HUES48 (cell line): ENCODE results near the gene NCSTN.
A peak's percentile ranks its signal among the peaks of the same experiment; 100 is the strongest.

ENCODE experiments used
- H3K27ac ChIP-seq: one replicate; pipeline ENCODE4 v1.7.0; 2013; ENCODE audit warnings: low read depth, low read length, inconsistent platforms
- H3K27me3 ChIP-seq: 2 replicates; pipeline ENCODE4 v1.6.1; 2013; ENCODE audit warnings: mild to moderate bottlenecking, low read length; ENCODE audit not compliant: control insufficient read depth, insufficient read depth
- H3K36me3 ChIP-seq: 2 replicates; pipeline ENCODE4 v1.6.1; 2013; ENCODE audit warnings: low read length; ENCODE audit not compliant: control insufficient read depth, insufficient read depth
- H3K4me1 ChIP-seq: 2 replicates; pipeline ENCODE4 v1.6.1; 2013; ENCODE audit warnings: mild to moderate bottlenecking, low read length; ENCODE audit not compliant: control insufficient read depth, insufficient read depth
- H3K4me3 ChIP-seq: 2 replicates; pipeline ENCODE4 v1.5.1; 2013; ENCODE audit warnings: mild to moderate bottlenecking, low read depth, low read length
- H3K9ac ChIP-seq: 2 replicates; pipeline ENCODE4 v1.6.1; 2013; ENCODE audit warnings: mild to moderate bottlenecking, low read depth, low read length, moderate library complexity
- H3K9me3 ChIP-seq: 2 replicates; pipeline ENCODE4 v1.6.1; 2013; ENCODE audit warnings: low read length; ENCODE audit not compliant: control insufficient read depth, insufficient read depth

The NCSTN gene

DNA sequence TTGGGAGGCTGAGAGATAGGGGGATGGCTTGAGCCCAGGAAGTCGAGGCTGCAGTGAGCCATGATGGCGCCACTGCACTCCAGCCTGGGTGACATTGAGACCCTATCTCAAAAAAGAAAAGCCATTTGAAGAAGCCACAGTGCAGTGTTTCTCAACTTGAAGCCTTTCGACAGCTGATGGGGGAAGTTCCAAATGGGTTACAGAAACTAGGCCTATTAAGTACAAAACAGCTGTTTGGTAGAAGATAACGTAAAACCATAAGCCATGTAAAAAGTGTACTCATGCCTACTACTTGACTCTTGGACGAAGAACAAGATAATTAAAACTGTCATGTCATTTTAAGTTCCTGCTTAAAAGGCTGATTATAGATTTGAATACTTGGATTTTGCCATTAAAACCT lies 16.8 kb upstream of the NCSTN start:
- H3K27me3 ChIP-seq = no peaks in the 10 kb centered on the region
- no peaks in the 10 kb centered on the region for H3K4me1 ChIP-seq
- no peaks in the 10 kb centered on the region for H3K9me3 ChIP-seq
- peaks cover 94% of the 10 kb centered on the region for H3K36me3 ChIP-seq
- H3K27ac ChIP-seq = no peak overlapping the region
- no peak overlapping the region for H3K9ac ChIP-seq
- H3K4me3 ChIP-seq = no peak overlapping the region

DNA sequence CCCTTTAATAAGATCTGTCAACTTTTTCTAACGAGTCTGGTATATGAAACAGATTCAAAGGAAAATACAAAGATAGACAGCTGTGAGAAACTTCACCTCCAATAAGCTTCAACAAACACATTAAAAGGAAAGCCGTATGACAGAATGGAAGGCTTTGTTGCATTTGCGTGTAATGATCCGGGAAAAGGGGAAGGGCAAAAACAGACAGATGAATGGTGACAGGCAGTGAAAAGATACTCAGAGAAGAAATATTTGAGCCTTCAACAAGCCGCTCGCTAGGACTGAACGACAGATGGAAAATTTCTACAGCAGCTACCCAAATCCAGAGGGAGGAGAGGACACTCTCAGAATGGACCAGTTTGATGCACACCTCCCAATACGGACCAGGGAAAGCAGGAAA lies 15.0 kb upstream of the NCSTN start:
- Histone ChIP-seq H3K9me3 (no peaks in the 10 kb centered on the region), H3K4me1 (no peaks in the 10 kb centered on the region), H3K4me3 (no peak overlapping the region), H3K36me3 (peaks cover 95% of the 10 kb centered on the region), H3K27ac (no peak overlapping the region), H3K9ac (no peak overlapping the region), H3K27me3 (no peaks in the 10 kb centered on the region)

DNA sequence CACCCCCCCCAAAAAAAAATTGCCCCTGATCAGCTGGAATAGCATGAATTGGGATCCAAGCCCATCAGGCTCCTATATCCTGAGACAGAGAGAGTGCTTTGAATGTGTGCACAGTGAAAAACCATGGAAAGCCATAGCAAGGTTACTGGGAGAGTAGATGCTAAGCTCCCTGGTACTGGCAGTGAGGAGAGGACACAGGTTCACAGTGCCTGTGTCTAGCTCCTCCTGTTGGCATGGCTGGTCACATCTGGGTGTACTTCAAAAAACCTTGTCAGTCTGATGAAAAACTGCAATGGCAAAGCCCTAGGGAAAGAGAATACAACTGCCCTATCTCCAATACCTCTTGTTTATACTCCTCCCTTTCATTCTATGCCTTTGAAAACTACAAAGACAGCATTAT lies 13.1 kb upstream of the NCSTN start:
- H3K36me3 ChIP-seq = peaks cover 97% of the 10 kb centered on the region

DNA sequence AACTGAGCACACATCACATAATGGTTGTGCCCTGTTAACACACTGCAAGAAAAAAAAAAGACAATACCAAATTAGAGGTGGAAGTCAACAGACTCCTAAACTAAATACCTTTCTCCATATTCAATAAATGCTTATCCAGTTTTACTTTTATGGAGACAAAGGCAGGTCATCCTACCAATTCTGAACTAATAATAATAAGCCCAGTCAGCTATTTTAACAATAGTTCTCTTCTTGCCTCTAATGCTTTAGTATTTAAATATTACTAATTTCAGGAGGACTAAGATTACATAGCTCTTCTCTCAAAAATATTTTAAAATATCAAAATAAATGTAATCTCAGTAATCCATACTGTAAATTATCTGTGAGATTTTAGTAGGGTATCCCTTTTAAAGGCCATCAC lies 10.7 kb upstream of the NCSTN start:
- Histone ChIP-seq H3K27ac (no peak overlapping the region), H3K4me3 (no peak overlapping the region), H3K9me3 (no peaks in the 10 kb centered on the region), H3K27me3 (no peaks in the 10 kb centered on the region), H3K4me1 (no peaks in the 10 kb centered on the region), H3K9ac (no peak overlapping the region), H3K36me3 (peaks cover 91% of the 10 kb centered on the region)

More for the DNA sequence above, 13.1 kb upstream of the NCSTN start:
- Histone ChIP-seq H3K9me3 (no peaks in the 10 kb centered on the region), H3K27me3 (no peaks in the 10 kb centered on the region), H3K4me1 (no peaks in the 10 kb centered on the region), H3K27ac (no peak overlapping the region), H3K9ac (no peak overlapping the region), H3K4me3 (no peak overlapping the region)

DNA sequence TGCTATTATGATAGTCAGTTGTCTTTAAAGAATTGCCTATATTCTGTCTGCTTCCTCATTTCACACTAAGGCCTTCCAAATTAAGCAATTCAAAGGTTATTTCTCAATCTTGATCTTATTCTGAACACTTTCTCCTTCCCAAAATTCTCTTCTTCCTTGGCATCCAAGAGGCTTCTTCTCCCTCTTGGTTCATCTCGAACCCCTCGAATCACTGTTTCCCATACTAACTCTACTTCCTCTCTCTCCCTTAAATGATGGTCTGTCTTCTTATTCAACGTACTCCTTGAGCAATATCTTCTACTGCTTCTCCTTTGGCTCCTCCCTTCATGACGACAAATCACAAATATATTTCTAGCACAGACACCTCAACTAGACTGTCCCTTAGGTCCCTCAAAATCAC lies 4.6 kb upstream of the NCSTN start:
- Histone ChIP-seq H3K4me3 (no peak overlapping the region), H3K27ac (no peak overlapping the region), H3K9ac (no peak overlapping the region), H3K4me1 (peaks cover 10% of the 10 kb centered on the region; the same call in 1 of the 2 replicates), H3K27me3 (no peaks in the 10 kb centered on the region), H3K36me3 (peaks cover 60% of the 10 kb centered on the region), H3K9me3 (no peaks in the 10 kb centered on the region)

DNA sequence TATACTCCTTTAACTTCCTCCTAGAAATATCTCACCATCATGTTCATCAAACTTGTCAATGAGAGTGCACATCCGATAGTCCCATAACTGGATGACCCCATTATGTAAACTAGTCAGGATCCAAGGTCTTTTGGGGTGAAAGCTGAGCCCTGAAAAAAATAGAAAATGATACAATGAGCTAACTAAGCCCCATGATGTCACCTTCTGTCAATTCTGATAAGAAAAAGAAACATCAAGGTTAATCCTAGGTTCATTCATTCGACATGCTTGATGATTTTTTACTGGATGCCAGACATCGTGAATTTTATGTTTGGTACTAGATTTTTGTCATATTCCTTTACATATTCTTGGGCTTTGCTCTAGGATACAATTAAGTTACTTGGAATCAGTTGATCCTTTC lies 3.0 kb upstream of the NCSTN start:
- Histone ChIP-seq H3K4me1 (peaks cover 10% of the 10 kb centered on the region; the same call in 1 of the 2 replicates), H3K27ac (peak overlapping the region; percentile 67), H3K36me3 (peaks cover 51% of the 10 kb centered on the region), H3K27me3 (no peaks in the 10 kb centered on the region), H3K4me3 (no peak overlapping the region), H3K9ac (no peak overlapping the region), H3K9me3 (no peaks in the 10 kb centered on the region)

DNA sequence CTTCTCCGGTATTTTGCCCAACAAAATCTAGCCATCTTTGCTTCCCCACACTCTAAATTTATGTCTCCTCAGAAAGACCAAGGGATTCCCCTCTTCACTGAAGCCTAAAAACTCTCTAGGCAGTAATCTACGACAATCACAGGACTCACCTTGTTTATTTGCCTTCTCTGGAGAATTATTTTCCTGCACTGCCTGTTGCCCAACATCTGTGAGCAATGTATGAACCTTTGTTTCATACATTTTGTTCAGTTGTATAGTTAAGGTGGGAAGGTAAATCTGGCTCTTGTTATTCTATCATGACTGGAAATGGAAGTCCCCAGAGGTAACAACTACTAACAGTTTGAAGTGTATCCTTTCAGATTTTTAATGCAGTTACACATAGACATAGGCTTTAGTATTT lies 2.3 kb upstream of the NCSTN start:
- Histone ChIP-seq H3K36me3 (peaks cover 52% of the 10 kb centered on the region), H3K4me3 (peak overlapping the region; percentile 14; the same call in 1 of the 2 replicates)

DNA sequence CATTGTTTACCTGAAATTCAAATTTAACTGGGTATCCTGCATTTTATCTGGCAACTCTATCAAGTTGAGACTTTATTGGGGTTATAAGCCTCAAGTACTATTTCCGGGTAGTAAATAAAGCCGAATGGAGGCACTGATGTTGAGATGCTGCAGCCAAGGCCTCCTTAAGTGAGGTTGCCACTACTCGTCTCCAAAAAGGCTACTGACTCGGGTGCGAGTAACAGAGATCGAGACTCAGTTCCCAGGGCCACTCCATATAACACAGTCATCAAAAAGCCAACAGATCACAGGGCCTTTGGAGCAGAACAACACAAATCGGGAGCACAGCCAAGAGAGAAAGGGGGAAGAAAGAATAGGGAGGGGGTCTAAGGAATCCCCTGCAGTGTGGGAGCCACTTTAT lies 657 bp upstream of the NCSTN start:
- Histone ChIP-seq H3K4me3 (peak overlapping the region; percentile 94), H3K9me3 (no peaks in the 10 kb centered on the region), H3K36me3 (peaks cover 55% of the 10 kb centered on the region), H3K9ac (peak overlapping the region; percentile 85), H3K4me1 (peaks cover 10% of the 10 kb centered on the region; the same call in 1 of the 2 replicates), H3K27ac (peak overlapping the region; percentile 68), H3K27me3 (no peaks in the 10 kb centered on the region)

More for the DNA sequence above, 2.3 kb upstream of the NCSTN start:
- Histone ChIP-seq H3K4me1 (peaks cover 10% of the 10 kb centered on the region; the same call in 1 of the 2 replicates), H3K27me3 (no peaks in the 10 kb centered on the region), H3K9me3 (no peaks in the 10 kb centered on the region), H3K27ac (peak overlapping the region; percentile 67), H3K9ac (no peak overlapping the region)

DNA sequence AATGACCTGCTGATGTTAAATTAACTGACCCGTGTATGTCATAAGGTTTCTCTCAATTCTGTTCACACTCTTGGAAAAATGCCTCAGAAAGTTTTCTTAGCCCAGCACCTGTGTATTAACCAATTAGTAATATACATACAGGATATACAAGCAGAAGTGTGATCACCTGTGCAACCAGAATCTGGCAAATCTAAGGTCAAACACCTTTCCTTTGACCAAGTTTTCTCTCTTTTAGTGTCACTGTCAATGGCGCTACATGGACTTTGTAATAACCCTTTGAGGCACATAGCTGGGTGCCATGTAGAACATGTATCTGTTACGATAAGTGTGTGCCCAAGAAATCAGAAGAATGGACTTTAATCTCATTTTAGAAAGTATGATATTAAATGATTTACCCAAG lies 1.1 kb downstream of the NCSTN start:
- H3K36me3 ChIP-seq = peaks cover 54% of the 10 kb centered on the region
- 0 out of 2 replicates have a peak overlapping the region, but pooled peaks have one; percentile 85 for H3K9ac ChIP-seq
- peaks cover 10% of the 10 kb centered on the region; the same call in 1 of the 2 replicates for H3K4me1 ChIP-seq
- H3K4me3 ChIP-seq = peak overlapping the region; percentile 94
- H3K27ac ChIP-seq = no peak overlapping the region
- H3K27me3 ChIP-seq = no peaks in the 10 kb centered on the region
- H3K9me3 ChIP-seq = no peaks in the 10 kb centered on the region

DNA sequence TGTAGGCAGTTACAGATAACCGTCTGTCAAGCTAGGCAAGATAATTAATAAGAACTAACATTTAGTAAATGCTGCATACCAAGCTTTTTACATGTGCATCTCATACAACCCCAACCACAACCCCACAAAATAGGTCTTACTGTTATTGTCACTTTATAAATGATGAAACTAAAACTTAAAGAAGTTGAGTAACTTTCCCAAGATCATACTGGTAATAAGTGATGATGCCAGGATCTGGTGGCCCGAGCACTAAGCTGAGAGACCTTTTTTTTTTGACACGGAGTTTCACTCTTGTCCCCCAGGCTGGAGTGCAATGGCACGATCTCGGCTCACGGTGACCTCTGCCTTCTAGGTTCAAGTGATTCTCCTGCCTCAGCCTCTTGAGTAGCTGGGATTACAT lies 1.8 kb downstream of the NCSTN start:
- Histone ChIP-seq H3K4me1 (peaks cover 10% of the 10 kb centered on the region; the same call in 1 of the 2 replicates), H3K36me3 (peaks cover 54% of the 10 kb centered on the region), H3K27me3 (no peaks in the 10 kb centered on the region), H3K9ac (no peak overlapping the region), H3K27ac (no peak overlapping the region), H3K4me3 (no peak overlapping the region), H3K9me3 (no peaks in the 10 kb centered on the region)

DNA sequence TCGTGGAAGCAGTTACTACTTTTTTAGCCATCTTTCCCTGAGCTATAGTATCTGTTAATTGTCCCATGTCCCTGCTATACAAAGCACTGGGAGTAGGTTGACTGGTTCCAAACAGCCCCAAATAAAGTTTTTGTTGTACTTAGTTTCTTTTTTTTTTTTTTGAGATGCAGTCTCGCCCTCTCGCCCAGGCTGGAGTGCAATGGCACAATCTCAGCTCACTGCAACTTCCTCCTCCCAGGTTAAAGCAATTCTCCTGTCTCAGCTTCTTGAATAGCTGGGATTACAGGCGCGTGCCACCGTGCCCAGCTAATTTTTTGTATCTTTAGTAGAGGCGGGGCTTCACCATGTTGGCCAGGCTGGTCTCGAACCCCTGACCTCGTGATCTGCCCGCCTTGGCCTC lies 3.3 kb downstream of the NCSTN start:
- Histone ChIP-seq H3K4me1 (peaks cover 6% of the 10 kb centered on the region; the same call in 1 of the 2 replicates), H3K9ac (no peak overlapping the region), H3K27me3 (no peaks in the 10 kb centered on the region), H3K36me3 (peaks cover 64% of the 10 kb centered on the region), H3K4me3 (no peak overlapping the region), H3K27ac (no peak overlapping the region), H3K9me3 (no peaks in the 10 kb centered on the region)
